K562 (cell line): ENCODE data around the gene MAP4K5. TPM values are rescaled to one million over a fixed set of nuclear protein-coding genes. Genes with fewer than 3 reads are reported as not detected.

Experiments used
- ATAC-seq: fragments of 200-7000 bp; cut with Tn5 transposase; 3 replicates; pipeline ENCODE4 v1.9.1; 2020; ENCODE audit warnings: moderate library complexity
- BruUV-seq: library from RNA; stranded (reverse); fragments of 400-500 nt; replicated peaks from 2 replicates; lab custom pipeline; 2021; lab: Mats Ljungman, UMichigan
- CTCF ChIA-PET: fragments of 300-600 bp; formaldehyde crosslinking; extraction: SDS; loops from one replicate; lab custom pipeline; 2021; ENCODE audit warnings: low intra/inter-chr PET ratio; lab: Yijun Ruan, JAX
- POLR2A ChIA-PET: fragments of 300-600, 350-650 bp; sonication (Branson Sonifier 250); formaldehyde crosslinking; extraction: SDS; loops from one replicate; lab custom pipeline; 2021; ENCODE audit warnings: antibody characterized with exemption, inconsistent platforms; lab: Yijun Ruan, JAX
- DNase-seq, 4 experiments: peaks; one replicate each; pipeline versions ENCODE4 v3.0.0 to v3.0.0-alpha.2; 2011 to 2018; ENCODE audit warnings: low spot score in 3 of 4, mixed read lengths in 3 of 4; ENCODE audit errors: extremely low read depth in 1 of 4
- FAIRE-seq: peaks from 2 replicates; lab custom pipeline; 2011; peaks lifted over from hg19 to GRCh38; lab: Jason Lieb, UNC
- H2AFZ ChIP-seq: 2 replicates; pipeline ENCODE4 v1.6.0; 2011; ENCODE audit warnings: low read depth, low read length, control low read depth, inconsistent platforms
- H3K27ac ChIP-seq: fragments of 200-600 bp; 3 replicates; pipeline ENCODE4 v1.8.0; 2011; ENCODE audit warnings: low read depth, mild to moderate bottlenecking, control low read depth, inconsistent platforms, low read length, moderate library complexity, mixed read lengths; ENCODE audit errors: extremely low read depth
- H3K27me3 ChIP-seq, 2 experiments: fragments of 300-600 bp in 1 of 2; 2 replicates in 1 of 2; 3 replicates in 1 of 2; pipeline versions ENCODE4 v1.6.0 to v1.8.0; 2011; ENCODE audit warnings: inconsistent platforms in 2 of 2, low read length in 2 of 2, mild to moderate bottlenecking in 1 of 2, mixed read lengths in 1 of 2, moderate library complexity in 1 of 2; ENCODE audit not compliant: control insufficient read depth in 2 of 2, insufficient read depth in 2 of 2
- H3K36me3 ChIP-seq: fragments of 300-600 bp; 3 replicates; pipeline ENCODE4 v1.8.0; 2011; ENCODE audit warnings: mild to moderate bottlenecking, low read length, inconsistent platforms; ENCODE audit not compliant: control insufficient read depth, insufficient read depth
- H3K4me1 ChIP-seq, 2 experiments: fragments of 200-600 bp in 1 of 2; replicated peaks in 1 of 2; 2 replicates in 1 of 2; 3 replicates in 1 of 2; pipeline versions ENCODE4 v1.5.1 to v1.8.0; 2011; ENCODE audit warnings: inconsistent platforms in 2 of 2, low read length in 2 of 2, mild to moderate bottlenecking in 1 of 2, mixed read lengths in 1 of 2, moderate library complexity in 1 of 2; ENCODE audit not compliant: control insufficient read depth in 2 of 2, insufficient read depth in 2 of 2
- H3K4me2 ChIP-seq: 2 replicates; pipeline ENCODE4 v1.6.1; 2011; ENCODE audit warnings: low read length, control low read depth, inconsistent platforms, mixed read lengths; ENCODE audit not compliant: insufficient read depth
- H3K4me3 ChIP-seq: fragments of 200-600 bp; sonication (generic), shearing (Covaris generic); 2 replicates; pipeline ENCODE4 v1.5.1; 2016; ENCODE audit warnings: control low read depth, inconsistent platforms
- H3K79me2 ChIP-seq: fragments of 200-600 bp; 3 replicates; pipeline ENCODE4 v1.8.0; 2011; ENCODE audit warnings: low read length, inconsistent platforms; ENCODE audit not compliant: control insufficient read depth, insufficient read depth
- H3K9ac ChIP-seq, 2 experiments: 2 replicates each; pipeline versions ENCODE4 v1.6.0 to v1.6.1; 2011; ENCODE audit warnings: low read depth in 2 of 2, low read length in 2 of 2, control low read depth in 1 of 2, inconsistent platforms in 1 of 2, mild to moderate bottlenecking in 1 of 2, mixed read lengths in 1 of 2; ENCODE audit not compliant: insufficient read depth in 1 of 2
- H3K9me1 ChIP-seq: one replicate; pipeline ENCODE4 v1.6.0; 2011; ENCODE audit warnings: inconsistent platforms, mild to moderate bottlenecking, low read length, moderate library complexity; ENCODE audit not compliant: control insufficient read depth, insufficient read depth
- H3K9me3 ChIP-seq: replicated peaks from 2 replicates; pipeline ENCODE4 v1.5.1; 2011; ENCODE audit warnings: low read depth, low read length, inconsistent platforms; ENCODE audit not compliant: control insufficient read depth, insufficient read depth
- H4K20me1 ChIP-seq: replicated peaks from 2 replicates; pipeline ENCODE4 v1.6.1; 2011; ENCODE audit warnings: low read length, inconsistent platforms, mixed read lengths; ENCODE audit not compliant: control insufficient read depth, insufficient read depth
- CEBPG ChIP-seq, 3 experiments: fragments of 200-800 bp in 1 of 3; sonication (Bioruptor generic) in 1 of 3; sonication (generic) in 1 of 3; formaldehyde crosslinking in 1 of 3; IDR thresholded peaks in 2 of 3; conservative IDR thresholded peaks in 1 of 3; 2 replicates each; pipeline versions ENCODE4 v1.6.1 to v1.8.0; 2016 to 2022; ENCODE audit warnings: missing compliant biosample characterization in 2 of 3, missing genetic modification characterization in 2 of 3, mild to moderate bottlenecking in 1 of 3, missing genetic modification reagents in 1 of 3
- HINFP ChIP-seq: fragments of 450-650 bp; conservative IDR thresholded peaks from 2 replicates; pipeline ENCODE4 v1.6.1; 2016; ENCODE audit warnings: missing genetic modification characterization, low read depth, mild to moderate bottlenecking, control low read depth, missing compliant biosample characterization
- MITF ChIP-seq: IDR thresholded peaks from 2 replicates; pipeline ENCODE4 v1.6.1; 2014; ENCODE audit warnings: antibody characterized with exemption
- NCOA2 ChIP-seq, 2 experiments: fragments of 450-650 bp; IDR thresholded peaks; 2 replicates each; pipeline ENCODE4 v1.6.1; 2018; ENCODE audit warnings: mild to moderate bottlenecking in 2 of 2, moderate library complexity in 1 of 2; ENCODE audit not compliant: partially characterized antibody in 2 of 2
- TBP ChIP-seq: optimal IDR thresholded peaks from 2 replicates; pipeline ENCODE3; 2011; ENCODE audit warnings: low read depth, low read length, improper control_type of control experiment
- ZNF511 ChIP-seq: sonication (generic); formaldehyde crosslinking; IDR thresholded peaks from 2 replicates; pipeline ENCODE4 v1.8.0; 2022; ENCODE audit warnings: mild to moderate bottlenecking, missing genetic modification reagents
- ZNF778 ChIP-seq: fragments of 450-650 bp; formaldehyde crosslinking; IDR thresholded peaks from 2 replicates; pipeline ENCODE4 v1.4.0; 2020; ENCODE audit warnings: mild to moderate bottlenecking, moderate library complexity
- WGBS: fragments of 100-300 bp; shearing (Covaris generic); methylation state at CpG from one replicate; pipeline ENCODE4 v1.1.6; 2016; ENCODE audit warnings: low coverage, mixed read lengths; ENCODE audit not compliant: insufficient coverage; ENCODE audit errors: missing lambda C conversion rate; 5-methylcytosine and 5-hydroxymethylcytosine counted together
- in situ Hi-C: fragments of 300-500 bp; cut with MboI; formaldehyde crosslinking; loops from 4 replicates; pipeline ENCODE4 v1.15.0; 2018; ENCODE audit warnings: inconsistent platforms, mixed read lengths
- intact Hi-C: fragments of 100-400 bp; cut with micrococcal nuclease; formaldehyde crosslinking; loops from 2 replicates; pipeline ENCODE4 v1.14.2; 2022
- polyA plus RNA-seq, 8 experiments: library from polyadenylated mRNA; depleted of rRNA in 4 of 8; stranded (reverse) in 5 of 8; unstranded in 3 of 8; fragments of >200 nt; fragmentation: Nextera tagmentation in 2 of 8; fragmentation: Illumina TruSeq in 1 of 8; extraction: Ambion mirVana in 2 of 8; extraction: Trizol in 1 of 8; gene quantifications; 2 replicates each; pipeline versions ENCODE4 v1.2.1 to v1.2.3, GENCODE V29; 2011 to 2014; ENCODE audit warnings: inconsistent platforms in 1 of 8, missing spikeins in 1 of 8
- total RNA-seq, 7 experiments: library from RNA; depleted of rRNA in 6 of 7; stranded (reverse); fragments of >200 nt in 6 of 7; fragmentation: Illumina TruSeq in 2 of 7; extraction: Trizol in 2 of 7; gene quantifications; 2 replicates each; pipeline versions ENCODE4 v1.2.1 to v1.2.3, GENCODE V29; 2011 to 2021; ENCODE audit warnings: low replicate concordance in 1 of 7

MAP4K5 gene
- total and polyA plus RNA-seq, 9 of the 15 experiments (the other 6 are each of a cell fraction or from before 2014, with no cell fraction given) = 5.9 to 29.4 (median 18.0) TPM

GRCh38 chr14:50541159-50541567 is 8.8 kb upstream of the MAP4K5 start:
- 0% methylated on average over 1 of the region's 1 CpG for WGBS
- H3K36me3 ChIP-seq = no peaks in the 10 kb centered on the region
- H3K27me3 ChIP-seq = no peaks in the 10 kb centered on the region; a peak in 1 of 5 replicates
- ATAC-seq (no peak), FAIRE-seq (no peak), DNase-seq (no peak)
- H4K20me1 ChIP-seq = no peaks in the 10 kb centered on the region
- BruUV-seq = no TSS peak
- ChIA-PET CTCF (no interaction called here), POLR2A (interaction anchor here (0.7 kb wide), 1 partner anchor 9 kb away, joined by 4 read pairs; the partner anchor contains the start of gene MAP4K5)
- intact Hi-C loops = no loop called here
- no peaks in the 10 kb centered on the region for H3K9me1 ChIP-seq
- H3K4me3 ChIP-seq = no peak overlapping the region
- TF ChIP-seq MITF (no peak), ZNF778 (CRISPR knock-in tag) (no peak), CEBPG (CRISPR knock-in tag; IDR thresholded peaks at IDR 0.05) (no peak), CEBPG (tag; conservative IDR thresholded peaks at IDR 0.05 in 1 of 2, IDR thresholded peaks at IDR 0.05 in 1 of 2) (peak in 1 of 2 experiments; percentile 63; a peak in 1 of 4 replicates), ZNF511 (CRISPR knock-in tag) (no peak), TBP (no peak), HINFP (tag) (no peak), NCOA2 (IDR thresholded peaks at IDR 0.05; ENCODE audit: partially characterized antibody in 2 of 2) (no peak)
- H3K9me3 ChIP-seq = no peaks in the 10 kb centered on the region
- no peaks in the 10 kb centered on the region for H3K4me1 ChIP-seq
- H2AFZ ChIP-seq = no peak overlapping the region
- H3K79me2 ChIP-seq = no peaks in the 10 kb centered on the region
- no peak overlapping the region for H3K4me2 ChIP-seq
- in situ Hi-C loops = loop anchor here (5.0 to 25.0 kb wide), 2 partner anchors 236 to 679 kb away; partner anchors contain the start of gene NEMF
- H3K27ac ChIP-seq = no peak overlapping the region
- no peak overlapping the region for H3K9ac ChIP-seq
